ENCODE measurements around the gene CACNA1G.

DNA sequence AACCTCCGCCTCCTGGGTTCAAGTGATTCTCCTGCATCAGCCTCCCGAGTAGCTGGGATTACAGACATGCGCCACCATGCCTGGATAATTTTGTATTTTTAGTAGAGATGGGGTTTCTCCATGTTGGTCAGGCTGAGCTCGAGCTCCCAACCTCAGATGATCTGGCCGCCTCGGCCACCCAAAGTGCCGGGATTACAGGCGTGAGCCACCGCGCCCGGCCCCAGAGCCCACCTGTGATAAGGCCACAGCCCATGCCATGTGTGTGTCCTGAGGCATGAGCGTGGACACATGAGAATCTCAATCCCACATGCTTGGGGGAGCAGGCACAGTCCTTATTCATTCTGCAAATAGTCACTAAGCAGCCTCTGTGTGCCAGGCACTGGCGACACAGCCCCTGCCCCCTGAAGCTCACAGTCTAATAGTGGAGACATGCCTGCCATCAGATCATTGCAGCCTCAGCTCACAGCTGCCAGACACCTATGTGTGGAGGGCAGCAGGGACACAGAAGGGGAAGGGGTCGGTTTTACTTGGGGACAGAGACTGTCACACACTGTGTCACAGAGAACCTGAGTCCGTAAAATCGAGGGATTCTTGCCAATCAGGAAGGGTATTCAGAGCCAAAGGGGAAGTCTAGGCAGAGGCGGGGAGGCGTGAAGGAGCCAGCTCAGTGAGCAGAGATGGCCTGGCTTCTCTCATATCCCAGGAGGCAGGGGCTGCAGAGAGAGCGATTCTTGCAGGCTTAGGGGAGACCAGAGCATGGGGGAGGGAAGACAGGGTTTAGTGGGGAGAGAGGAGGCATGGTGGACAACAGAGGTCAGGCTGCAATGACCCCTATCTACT lies 64.7 kb downstream of the CACNA1G start:
- no peak for TF ChIP-seq CTCF (IDR thresholded peaks at IDR 0.05)
- no peak for TF ChIP-seq JUN (CRISPR knock-in tag; IDR thresholded peaks at IDR 0.05)
- TF ChIP-seq MXD4 (CRISPR knock-in tag; IDR thresholded peaks at IDR 0.05; ENCODE audit: borderline replicate concordance) = no peak
- no peak for TF ChIP-seq ZNF423 (CRISPR knock-in tag; IDR thresholded peaks at IDR 0.05)
- TF ChIP-seq ZNF121 (CRISPR knock-in tag; IDR thresholded peaks at IDR 0.05) = no peak
- no peak for TF ChIP-seq SOX15 (CRISPR knock-in tag; IDR thresholded peaks at IDR 0.05)
- no peak for TF ChIP-seq JAZF1 (CRISPR knock-in tag; IDR thresholded peaks at IDR 0.05)
- TF ChIP-seq ZNF138 (CRISPR knock-in tag; conservative IDR thresholded peaks at IDR 0.05) = no peak
- no peak for TF ChIP-seq ZNF263 (CRISPR knock-in tag; IDR thresholded peaks at IDR 0.05; ENCODE audit: low read depth)
- TF ChIP-seq, protein P1, sequence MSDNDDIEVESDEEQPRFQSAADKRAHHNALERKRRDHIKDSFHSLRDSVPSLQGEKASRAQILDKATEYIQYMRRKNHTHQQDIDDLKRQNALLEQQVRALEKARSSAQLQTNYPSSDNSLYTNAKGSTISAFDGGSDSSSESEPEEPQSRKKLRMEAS (CRISPR knock-in tag; IDR thresholded peaks at IDR 0.05) = no peak
- TF ChIP-seq, protein P2, sequence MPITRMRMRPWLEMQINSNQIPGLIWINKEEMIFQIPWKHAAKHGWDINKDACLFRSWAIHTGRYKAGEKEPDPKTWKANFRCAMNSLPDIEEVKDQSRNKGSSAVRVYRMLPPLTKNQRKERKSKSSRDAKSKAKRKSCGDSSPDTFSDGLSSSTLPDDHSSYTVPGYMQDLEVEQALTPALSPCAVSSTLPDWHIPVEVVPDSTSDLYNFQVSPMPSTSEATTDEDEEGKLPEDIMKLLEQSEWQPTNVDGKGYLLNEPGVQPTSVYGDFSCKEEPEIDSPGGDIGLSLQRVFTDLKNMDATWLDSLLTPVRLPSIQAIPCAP (CRISPR knock-in tag; IDR thresholded peaks at IDR 0.05) = no peak
- no peak for TF ChIP-seq ETV6 (CRISPR knock-in tag; IDR thresholded peaks at IDR 0.05)
- TF ChIP-seq PREB (CRISPR knock-in tag; IDR thresholded peaks at IDR 0.05; ENCODE audit: borderline replicate concordance) = no peak
- no peak for TF ChIP-seq RORB (CRISPR knock-in tag; IDR thresholded peaks at IDR 0.05)
